Mucosa of descending colon (tissue), 3 donors: ENCODE data around the gene ADGRF5. TPM values are rescaled to one million over a fixed set of nuclear protein-coding genes. Genes with fewer than 3 reads are reported as not detected.

Experiments used
- ATAC-seq: fragments of 200-7000 bp; cut with Tn5 transposase; one replicate; pipeline ENCODE4 v1.9.1; 2020; ENCODE audit warnings: mild to moderate bottlenecking, moderate library complexity
- DNase-seq, 3 donors: peaks; one replicate each; pipeline ENCODE4 v3.0.0-alpha.2; 2020
- H3K36me3 ChIP-seq: fragments of 200-600 bp; one replicate; pipeline ENCODE4 v1.8.0; 2021; ENCODE audit warnings: low read depth, mild to moderate bottlenecking
- H3K4me1 ChIP-seq: fragments of 200-600 bp; one replicate; pipeline ENCODE4 v1.8.0; 2021; ENCODE audit warnings: low read depth, mild to moderate bottlenecking
- H3K4me3 ChIP-seq: fragments of 200-600 bp; one replicate; pipeline ENCODE4 v1.8.0; 2021; ENCODE audit warnings: mild to moderate bottlenecking
- H3K9me3 ChIP-seq: fragments of 200-600 bp; one replicate; pipeline ENCODE4 v1.8.0; 2021; ENCODE audit warnings: mild to moderate bottlenecking
- CTCF ChIP-seq: fragments of 200-600 bp; IDR thresholded peaks from one replicate; pipeline ENCODE4 v1.8.0; 2022; ENCODE audit warnings: antibody characterized with exemption, mild to moderate bottlenecking
- intact Hi-C, 2 donors: fragments of 100-400 bp; cut with DNase I in 1 of 2; cut with micrococcal nuclease in 1 of 2; formaldehyde crosslinking; loops; one replicate each; pipeline versions ENCODE4 v1.11.0 to v1.11.1; 2022; cut with DNase I, micrococcal nuclease
- total RNA-seq, 3 donors: library from RNA; stranded (reverse); fragmentation: NEBNext Ultra II Directional in 2 of 3; extraction: Animal tissue kit (Norgen Biotek cat#: 25700) in 2 of 3; gene quantifications; one replicate each; pipeline versions ENCODE4 v1.2.1 to v1.2.4, GENCODE V29; 2021 to 2023
- donor health status: DM: no; HTN: no; CAD: no; lungs with moderate emphysema.
- donor health status: DM: no; HTN: no; CAD: no.
- donor health status: DM: no; HTN: yes; CAD: no.

The ADGRF5 gene
- total RNA-seq, 3 donors from 2014 or later, result 1.9 to 9.7 (median 3.9) TPM

DNA sequence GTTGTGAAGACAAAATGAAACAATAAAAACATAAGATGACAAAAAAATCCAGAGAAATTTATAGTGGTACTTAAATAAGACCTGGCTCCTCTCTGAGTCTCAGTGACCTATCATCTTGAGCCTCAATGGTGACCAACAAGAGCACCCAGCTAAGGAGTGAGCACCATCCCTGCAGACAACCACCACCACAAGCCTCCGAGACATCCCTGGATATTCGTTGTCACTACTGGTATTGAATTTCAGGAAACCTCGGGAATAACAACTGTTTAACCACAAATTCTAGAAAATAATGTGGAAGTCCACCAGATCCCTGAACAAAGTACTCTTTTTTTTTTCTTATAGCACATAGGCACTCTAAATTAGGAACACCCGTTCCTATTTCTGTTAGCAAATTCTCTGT is 32.2 kb upstream of the ADGRF5 start:
- TF ChIP-seq CTCF, result no peak
- H3K4me3 ChIP-seq, result no peak overlapping the region
- no peak for ATAC-seq

DNA sequence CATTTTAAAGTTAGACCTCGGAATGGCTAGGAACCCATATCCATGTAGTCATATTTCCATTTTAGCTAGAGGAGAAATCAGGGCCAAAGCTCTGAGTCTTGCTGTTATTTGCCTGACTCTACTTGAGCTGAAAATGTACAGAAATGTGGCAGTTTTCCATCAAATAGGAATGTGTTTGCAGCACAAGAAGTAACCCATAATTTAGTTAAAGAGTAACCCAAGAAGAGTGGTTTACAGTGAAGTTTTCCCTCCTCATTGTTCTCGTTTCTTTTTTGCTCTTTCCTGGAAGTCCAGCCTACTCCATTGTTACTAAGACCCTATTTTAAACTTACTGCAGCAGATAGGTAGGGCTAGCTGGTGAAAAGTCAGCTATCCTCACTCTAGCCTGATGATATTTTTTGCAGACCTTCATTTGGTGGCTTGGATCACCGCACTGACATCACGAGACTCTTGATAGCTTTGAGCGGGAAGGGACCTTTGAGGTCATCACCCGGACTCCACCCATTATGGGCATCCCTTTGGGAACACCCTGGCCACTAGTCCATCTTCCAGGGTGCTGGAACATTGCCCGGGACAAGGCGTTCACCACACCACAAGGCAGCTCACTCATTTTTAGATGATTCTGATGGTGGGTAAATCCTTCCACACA is 28.0 kb upstream of the ADGRF5 start:
- intact Hi-C loops, result no loop called here
- peak; percentile 70 to 78 (median 72) for DNase-seq
- Histone ChIP-seq H3K36me3 (no peaks in the 10 kb centered on the region), H3K4me1 (no peaks in the 10 kb centered on the region), H3K9me3 (no peaks in the 10 kb centered on the region), H3K4me3 (no peak overlapping the region)
- TF ChIP-seq CTCF, result no peak
- peak; percentile 97 for ATAC-seq

More for the DNA sequence above, 32.2 kb upstream of the ADGRF5 start:
- H3K36me3 ChIP-seq, result no peaks in the 10 kb centered on the region
- no peaks in the 10 kb centered on the region for H3K9me3 ChIP-seq
- DNase-seq, result no peak
- H3K4me1 ChIP-seq, result no peaks in the 10 kb centered on the region
- intact Hi-C loops, result no loop called here

DNA sequence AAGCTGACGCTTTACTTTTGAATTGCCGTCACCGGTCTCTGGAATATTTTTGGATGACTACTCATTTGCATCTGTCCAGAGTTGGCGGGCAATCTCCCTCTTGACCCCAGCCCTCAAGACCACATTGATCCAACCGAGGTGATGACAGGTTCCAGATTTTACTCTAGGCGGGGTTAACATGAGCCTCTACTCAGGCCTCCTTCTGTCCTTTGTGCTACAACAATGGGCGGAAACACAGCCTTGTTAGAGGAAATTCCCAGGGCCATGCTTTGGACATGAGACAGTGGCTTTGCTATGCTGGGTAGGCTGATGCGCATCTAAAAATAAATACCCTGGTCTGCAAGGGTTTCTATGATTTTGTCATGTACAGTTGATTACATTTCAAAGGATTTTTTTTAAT is 27.0 kb upstream of the ADGRF5 start:
- Histone ChIP-seq H3K36me3 (no peaks in the 10 kb centered on the region), H3K4me3 (no peak overlapping the region), H3K9me3 (no peaks in the 10 kb centered on the region), H3K4me1 (no peaks in the 10 kb centered on the region)
- DNase-seq (no peak), ATAC-seq (no peak)
- intact Hi-C loops, result no loop called here
- TF ChIP-seq CTCF, result no peak

DNA sequence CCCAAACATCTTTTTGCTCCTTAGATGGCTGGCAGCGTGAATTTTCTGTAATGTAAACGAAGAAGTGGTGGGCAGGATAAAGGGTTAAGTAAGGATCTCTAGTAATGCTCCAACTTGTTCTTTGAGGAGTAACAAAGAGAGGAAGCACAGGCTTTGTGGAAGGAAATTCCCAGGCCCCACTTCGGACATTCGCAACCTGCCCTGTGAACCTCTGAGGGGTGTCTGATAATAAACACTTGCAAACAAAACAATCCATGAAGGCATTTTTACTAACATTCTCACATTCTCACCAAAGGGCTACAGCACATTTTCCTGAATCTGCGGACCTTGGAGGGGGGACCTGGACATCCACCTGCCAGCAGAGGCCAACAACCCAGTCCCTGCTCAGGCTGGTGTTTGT is 25.8 kb upstream of the ADGRF5 start:
- no peak for DNase-seq
- intact Hi-C loops, result no loop called here
- TF ChIP-seq CTCF, result no peak
- Histone ChIP-seq H3K36me3 (no peaks in the 10 kb centered on the region), H3K4me3 (no peak overlapping the region), H3K4me1 (no peaks in the 10 kb centered on the region), H3K9me3 (no peaks in the 10 kb centered on the region)
- ATAC-seq, result no peak

GRCh38 chr6:46940433-46941226 is 18.9 kb upstream of the ADGRF5 start:
- Histone ChIP-seq H3K9me3 (no peaks in the 10 kb centered on the region), H3K4me3 (no peak overlapping the region), H3K4me1 (no peaks in the 10 kb centered on the region), H3K36me3 (no peaks in the 10 kb centered on the region)
- ATAC-seq, result no peak
- intact Hi-C loops, result no loop called here
- no peak for DNase-seq
- TF ChIP-seq CTCF, result no peak
